Sigmoid colon (tissue), 7 donors: ENCODE data around the gene CTSW. TPM values are rescaled to one million over a fixed set of nuclear protein-coding genes. Genes with fewer than 3 reads are reported as not detected.

Experiments
- DNase-seq: peaks from one replicate; pipeline ENCODE4 v3.0.0-alpha.2; 2019
- H3K27ac ChIP-seq, 4 donors: fragments of 200-600 bp; sonication (generic); one replicate each; pipeline ENCODE4 v1.5.1; 2016 to 2019; ENCODE audit warnings: mild to moderate bottlenecking in 1 of 4
- H3K27me3 ChIP-seq, 3 donors: fragments of 200-600 bp; sonication (generic); one replicate each; pipeline ENCODE4 v1.5.1; 2019; ENCODE audit warnings: mild to moderate bottlenecking in 1 of 3
- H3K36me3 ChIP-seq, 4 donors: fragments of 200-600 bp; sonication (generic); one replicate each; pipeline ENCODE4 v1.5.1; 2016 to 2019
- H3K4me1 ChIP-seq, 4 donors: fragments of 200-600 bp; sonication (generic); one replicate each; pipeline ENCODE4 v1.5.1; 2017 to 2019
- H3K4me3 ChIP-seq, 4 donors: fragments of 200-600 bp; sonication (generic); one replicate each; pipeline ENCODE4 v1.5.1; 2017 to 2019; ENCODE audit warnings: mild to moderate bottlenecking in 2 of 4, moderate library complexity in 1 of 4
- H3K9me3 ChIP-seq, 4 donors: fragments of 200-600 bp in 3 of 4; sonication (generic) in 3 of 4; one replicate each; pipeline versions ENCODE4 v1.5.1 to v1.6.1; 2013 to 2019
- EP300 ChIP-seq, 4 donors: sonication (generic); formaldehyde crosslinking; IDR thresholded peaks; one replicate each; pipeline ENCODE4 v1.6.1; 2017; ENCODE audit warnings: antibody characterized with exemption in 4 of 4
- POLR2A ChIP-seq, 2 donors: fragments of 450-650 bp; IDR thresholded peaks; one replicate each; pipeline ENCODE4 v1.6.1; 2016; ENCODE audit warnings: antibody characterized with exemption in 2 of 2, mild to moderate bottlenecking in 2 of 2, moderate library complexity in 2 of 2
- POLR2AphosphoS5 ChIP-seq, 4 donors: sonication (generic); formaldehyde crosslinking; IDR thresholded peaks; one replicate each; pipeline ENCODE4 v1.6.1; 2017; ENCODE audit warnings: antibody characterized with exemption in 4 of 4
- WGBS, 2 donors: extraction: QIAGEN DNeasy Blood & Tissue Kit; methylation state at CpG; one replicate each; pipeline ENCODE4 v1.1.7; 2013; 5-methylcytosine and 5-hydroxymethylcytosine counted together
- intact Hi-C: fragments of 100-400 bp; cut with DNase I; formaldehyde crosslinking; loops from one replicate; pipeline ENCODE4 v1.15.1; 2023
- polyA plus RNA-seq, 3 donors: library from polyadenylated mRNA; stranded (reverse); fragments of 200-250 nt; gene quantifications; one replicate each; pipeline ENCODE4 v1.2.3, GENCODE V29; 2013
- total RNA-seq, 4 donors: library from RNA; depleted of rRNA; stranded (reverse); fragments of >200 nt; gene quantifications; one replicate each; pipeline ENCODE4 v1.1.0, GENCODE V29; 2016
- TF ChIP-seq, protein P1 (sequence below), 4 experiments: fragments of 450-650 bp in 3 of 4; fragments of 200-600 bp in 1 of 4; IDR thresholded peaks; one replicate each; pipeline ENCODE4 v1.5.1; 2016 to 2019; ENCODE audit warnings: antibody characterized with exemption in 4 of 4, mild to moderate bottlenecking in 3 of 4, moderate library complexity in 2 of 4
- donor health status: healthy with polysubstance abuse.
- donor health status: Bipolar disorder and iron deficiency.
- donor health status: healthy.

CTSW gene
- total and polyA plus RNA-seq, 7 donors, result 0.82 to 3.1 (median 2.3) TPM; not detected in 4

GRCh38 chr11:65899356-65900124 is 19.9 kb downstream of the CTSW start:
- H3K9me3 ChIP-seq, result no peaks in the 10 kb centered on the region
- WGBS, 2 donors, result 3% methylated on average over 78 of the region's 78 CpGs
- peaks cover 0 to 15% (median 8%) of the 10 kb centered on the region in 3 donors for H3K27me3 ChIP-seq
- intact Hi-C loops, result loop anchor here (2.0 kb wide), 1 partner anchor 15 kb away; no protein-coding TSS in a partner anchor
- peak overlapping the region; percentile 53 to 79 (median 74) for H3K27ac ChIP-seq
- H3K4me3 ChIP-seq, result peak overlapping the region; percentile 15 to 70 (median 57)
- TF ChIP-seq POLR2A (IDR thresholded peaks at IDR 0.05) (no peak), POLR2AphosphoS5 (IDR thresholded peaks at IDR 0.05) (peak in 3 of 4 donors; percentile 18 to 55 (median 33))
- peaks cover 0 to 21% (median 16%) of the 10 kb centered on the region in 4 donors for H3K4me1 ChIP-seq
- peak; percentile 82 for DNase-seq
- no peaks in the 10 kb centered on the region for H3K36me3 ChIP-seq

- WGBS, 2 donors, result 1% methylated on average over 80 of the region's 80 CpGs
- TF ChIP-seq POLR2A (IDR thresholded peaks at IDR 0.05) (no peak), EP300 (IDR thresholded peaks at IDR 0.05) (no peak), POLR2AphosphoS5 (IDR thresholded peaks at IDR 0.05) (peak; percentile 47 to 87 (median 70))
- TF ChIP-seq, protein P1, sequence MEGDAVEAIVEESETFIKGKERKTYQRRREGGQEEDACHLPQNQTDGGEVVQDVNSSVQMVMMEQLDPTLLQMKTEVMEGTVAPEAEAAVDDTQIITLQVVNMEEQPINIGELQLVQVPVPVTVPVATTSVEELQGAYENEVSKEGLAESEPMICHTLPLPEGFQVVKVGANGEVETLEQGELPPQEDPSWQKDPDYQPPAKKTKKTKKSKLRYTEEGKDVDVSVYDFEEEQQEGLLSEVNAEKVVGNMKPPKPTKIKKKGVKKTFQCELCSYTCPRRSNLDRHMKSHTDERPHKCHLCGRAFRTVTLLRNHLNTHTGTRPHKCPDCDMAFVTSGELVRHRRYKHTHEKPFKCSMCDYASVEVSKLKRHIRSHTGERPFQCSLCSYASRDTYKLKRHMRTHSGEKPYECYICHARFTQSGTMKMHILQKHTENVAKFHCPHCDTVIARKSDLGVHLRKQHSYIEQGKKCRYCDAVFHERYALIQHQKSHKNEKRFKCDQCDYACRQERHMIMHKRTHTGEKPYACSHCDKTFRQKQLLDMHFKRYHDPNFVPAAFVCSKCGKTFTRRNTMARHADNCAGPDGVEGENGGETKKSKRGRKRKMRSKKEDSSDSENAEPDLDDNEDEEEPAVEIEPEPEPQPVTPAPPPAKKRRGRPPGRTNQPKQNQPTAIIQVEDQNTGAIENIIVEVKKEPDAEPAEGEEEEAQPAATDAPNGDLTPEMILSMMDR (IDR thresholded peaks at IDR 0.05), result no peak
- peak within 1 kb of the TSS; percentile 53 to 79 (median 74) for H3K27ac ChIP-seq
- no peaks in the 10 kb centered on the region for H3K36me3 ChIP-seq
- no peaks in the 10 kb centered on the region for H3K9me3 ChIP-seq
- peak within 1 kb of the TSS; percentile 15 to 70 (median 57) for H3K4me3 ChIP-seq
- DNase-seq, result peak; percentile 93
- intact Hi-C loops, result loop anchor here (2.0 kb wide), 1 partner anchor 14 kb away; no protein-coding TSS in a partner anchor
- H3K4me1 ChIP-seq, result peaks cover 0 to 21% (median 16%) of the 10 kb centered on the region in 4 donors
- peaks cover 0 to 15% (median 8%) of the 10 kb centered on the region in 3 donors for H3K27me3 ChIP-seq
Observed at GRCh38 chr11:65900125-65900898, 20.7 kb downstream of the CTSW start, which contains the start of gene FOSL1. Gene FOSL1, minus strand, starts transcription at chr11:65900388. Its CDS starts 49 bp downstream, at chr11:65900339.

DNA sequence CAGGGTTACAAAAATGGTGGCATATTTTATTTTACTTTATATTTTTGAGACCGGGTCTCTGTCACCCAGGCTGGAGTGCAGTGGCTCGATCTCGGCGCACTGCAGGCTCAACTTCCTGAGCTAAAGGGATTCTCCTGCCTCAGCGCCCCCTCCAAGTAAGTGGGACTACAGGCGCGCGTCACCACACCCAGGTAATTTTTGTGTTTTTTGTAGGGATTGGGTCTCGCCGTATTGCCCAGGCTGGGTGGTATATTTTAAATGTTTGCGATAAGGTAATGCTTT is 21.2 kb downstream of the CTSW start:
- TF ChIP-seq POLR2A (IDR thresholded peaks at IDR 0.05) (no peak), POLR2AphosphoS5 (IDR thresholded peaks at IDR 0.05) (no peak), EP300 (IDR thresholded peaks at IDR 0.05) (no peak)
- TF ChIP-seq, protein P1 (IDR thresholded peaks at IDR 0.05), result no peak
- H3K4me3 ChIP-seq, result peak overlapping the region; percentile 15 to 70 (median 57)

DNA sequence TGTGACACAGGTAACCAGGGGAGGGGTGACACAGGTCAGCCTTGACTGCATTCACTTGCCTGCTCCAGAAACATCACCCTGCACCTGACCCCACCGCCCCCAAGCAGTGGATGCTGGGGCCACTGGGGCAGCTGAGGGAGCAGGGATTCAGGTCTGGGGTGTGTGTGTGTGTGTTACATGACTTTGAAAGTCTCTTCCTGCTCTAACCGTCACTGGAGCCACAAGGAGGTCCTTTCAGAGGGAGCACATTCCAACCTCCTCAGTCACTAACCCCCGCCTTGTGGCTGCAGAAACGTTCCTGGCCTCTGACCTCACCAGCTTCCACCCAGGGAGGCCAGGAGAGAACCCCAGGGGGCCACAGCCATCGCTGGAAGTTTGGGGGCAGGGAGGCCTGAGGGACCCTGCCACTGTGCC is 23.4 kb downstream of the CTSW start:
- DNase-seq, result no peak
- Histone ChIP-seq H3K9me3 (no peaks in the 10 kb centered on the region), H3K27ac (no peak overlapping the region), H3K4me3 (no peak overlapping the region), H3K27me3 (peaks cover 0 to 15% (median 8%) of the 10 kb centered on the region in 3 donors), H3K4me1 (peaks cover 0 to 21% (median 16%) of the 10 kb centered on the region in 4 donors), H3K36me3 (no peaks in the 10 kb centered on the region)
- intact Hi-C loops, result no loop called here
- WGBS, 2 donors, result 22 to 25% methylated on average over 5 of the region's 5 CpGs
- TF ChIP-seq POLR2A (IDR thresholded peaks at IDR 0.05) (no peak), POLR2AphosphoS5 (IDR thresholded peaks at IDR 0.05) (no peak), EP300 (IDR thresholded peaks at IDR 0.05) (no peak)

More for the DNA sequence above, 21.2 kb downstream of the CTSW start:
- intact Hi-C loops, result loop anchor here (2.0 kb wide), 1 partner anchor 14 kb away; no protein-coding TSS in a partner anchor
- H3K4me1 ChIP-seq, result peaks cover 0 to 21% (median 16%) of the 10 kb centered on the region in 4 donors
- no peaks in the 10 kb centered on the region for H3K9me3 ChIP-seq
- peaks cover 0 to 15% (median 8%) of the 10 kb centered on the region in 3 donors for H3K27me3 ChIP-seq
- H3K36me3 ChIP-seq, result no peaks in the 10 kb centered on the region
- H3K27ac ChIP-seq, result peak overlapping the region; percentile 53 to 79 (median 74)
- 33 to 68% methylated on average over 11 of the region's 11 CpGs for WGBS, 2 donors
- DNase-seq, result no peak

DNA sequence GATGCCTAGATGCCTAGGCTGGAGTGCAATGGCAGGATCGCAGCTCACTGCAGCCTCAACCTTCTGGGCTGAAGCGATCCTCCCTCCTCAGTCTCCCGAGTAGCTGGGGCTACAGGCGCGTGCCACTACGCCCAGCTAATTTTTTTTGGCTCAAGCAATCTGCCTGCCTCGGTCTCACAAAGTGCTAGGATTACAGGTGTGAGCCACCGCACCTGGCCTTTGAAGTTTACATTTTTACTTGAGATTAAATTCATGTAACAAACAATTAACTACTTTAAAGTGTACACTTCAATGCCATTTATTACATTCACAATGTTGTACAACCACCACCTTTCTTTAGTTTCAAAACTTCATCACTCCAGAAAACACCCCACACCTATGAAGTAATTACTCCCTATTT is 24.1 kb downstream of the CTSW start:
- DNase-seq, result no peak
- Histone ChIP-seq H3K4me3 (no peak overlapping the region), H3K27me3 (peaks cover 0 to 15% (median 8%) of the 10 kb centered on the region in 3 donors), H3K4me1 (peaks cover 0 to 20% (median 16%) of the 10 kb centered on the region in 4 donors), H3K27ac (no peak overlapping the region), H3K36me3 (no peaks in the 10 kb centered on the region), H3K9me3 (no peaks in the 10 kb centered on the region)
- TF ChIP-seq, protein P1 (IDR thresholded peaks at IDR 0.05), result no peak
- TF ChIP-seq EP300 (IDR thresholded peaks at IDR 0.05) (no peak), POLR2AphosphoS5 (IDR thresholded peaks at IDR 0.05) (no peak), POLR2A (IDR thresholded peaks at IDR 0.05) (no peak)
- intact Hi-C loops, result no loop called here
- 27 to 77% methylated on average over 8 of the region's 8 CpGs for WGBS, 2 donors
